CD4-positive, alpha-beta memory T cell (primary cell): ENCODE measurements around the gene MTA2. TPM values are rescaled to one million over a fixed set of nuclear protein-coding genes. Genes with fewer than 3 reads are reported as not detected.
A peak's percentile ranks its signal among the peaks of the same experiment; 100 is the strongest.

ENCODE experiments used
- CTCF ChIA-PET: fragments of 350-600 bp; sonication (Branson Sonifier 250); formaldehyde crosslinking; loops from one replicate; lab custom pipeline; 2021; ENCODE audit warnings: inconsistent platforms; ENCODE audit not compliant: partially characterized antibody; lab: Charles Lee
- POLR2A ChIA-PET: fragments of 350-600 bp; sonication (Branson Sonifier 250); formaldehyde crosslinking; loops from one replicate; lab custom pipeline; 2021; ENCODE audit not compliant: partially characterized antibody; lab: Charles Lee
- DNase-seq, 5 donors: peaks; one replicate each; pipeline versions ENCODE4 v3.0.0 to v3.0.0-alpha.2; 2020 to 2022; ENCODE audit warnings: mixed read lengths in 1 of 5
- H3K27ac ChIP-seq: one replicate; pipeline ENCODE4 v1.7.0; 2013; ENCODE audit warnings: low read depth, low read length
- H3K27me3 ChIP-seq: 2 replicates; pipeline ENCODE4 v1.7.0; 2013; ENCODE audit warnings: mild to moderate bottlenecking, low read length, moderate library complexity; ENCODE audit not compliant: insufficient read depth
- H3K36me3 ChIP-seq: 2 replicates; pipeline ENCODE4 v1.7.0; 2013; ENCODE audit warnings: mild to moderate bottlenecking, low read length, moderate library complexity; ENCODE audit not compliant: insufficient read depth
- H3K4me1 ChIP-seq: 2 replicates; pipeline ENCODE4 v1.7.0; 2013; ENCODE audit warnings: mild to moderate bottlenecking, low read length, moderate library complexity; ENCODE audit not compliant: insufficient read depth
- H3K4me3 ChIP-seq, 2 donors: one replicate each; pipeline ENCODE4 v1.7.0; 2013; ENCODE audit warnings: low read length in 2 of 2, mild to moderate bottlenecking in 1 of 2
- H3K9me3 ChIP-seq, 2 donors: one replicate each; pipeline ENCODE4 v1.7.0; 2013; ENCODE audit warnings: low read length in 2 of 2, control low read depth in 1 of 2; ENCODE audit not compliant: control insufficient read depth in 1 of 2
- H3K27ac Mint-ChIP-seq, 7 donors: one replicate each; pipeline ENCODE4 v1.8.0; 2020 to 2021; ENCODE audit warnings: mixed read lengths in 7 of 7, mild to moderate bottlenecking in 6 of 7, inconsistent platforms in 3 of 7, moderate library complexity in 3 of 7
- H3K27me3 Mint-ChIP-seq, 2 donors: one replicate each; pipeline ENCODE4 v1.8.0; 2020 to 2021; ENCODE audit warnings: mixed read lengths in 2 of 2
- H3K36me3 Mint-ChIP-seq, 2 donors: one replicate each; pipeline ENCODE4 v1.8.0; 2020 to 2021; ENCODE audit warnings: mixed read lengths in 2 of 2, inconsistent platforms in 1 of 2, mild to moderate bottlenecking in 1 of 2
- H3K4me1 Mint-ChIP-seq, 4 donors: one replicate each; pipeline ENCODE4 v1.8.0; 2020 to 2021; ENCODE audit warnings: mixed read lengths in 4 of 4, mild to moderate bottlenecking in 1 of 4
- H3K4me3 Mint-ChIP-seq, 8 donors: one replicate each; pipeline ENCODE4 v1.8.0; 2020 to 2021; ENCODE audit warnings: mixed read lengths in 8 of 8, mild to moderate bottlenecking in 7 of 8, moderate library complexity in 6 of 8, inconsistent platforms in 3 of 8
- H3K9me3 Mint-ChIP-seq, 8 donors: one replicate each; pipeline ENCODE4 v1.8.0; 2020 to 2021; ENCODE audit warnings: mixed read lengths in 8 of 8, mild to moderate bottlenecking in 5 of 8, inconsistent platforms in 3 of 8, moderate library complexity in 1 of 8
- intact Hi-C: fragments of 100-400 bp; cut with micrococcal nuclease; formaldehyde crosslinking; loops from one replicate; pipeline ENCODE4 v1.15.1; 2023
- polyA plus RNA-seq, 2 donors: library from polyadenylated mRNA; unstranded; fragments of 300-500 nt; fragmentation: Illumina TruSeq; gene quantifications; one replicate each; pipeline ENCODE4 v1.2.3, GENCODE V29; 2021
- total RNA-seq, 2 experiments: library from RNA; stranded (reverse); gene quantifications; one replicate each; pipeline ENCODE4 v1.2.3, GENCODE V29; 2021

MTA2 gene
- total and polyA plus RNA-seq, 4 experiments from 2014 or later = 16.6 to 210 (median 122) TPM

DNA sequence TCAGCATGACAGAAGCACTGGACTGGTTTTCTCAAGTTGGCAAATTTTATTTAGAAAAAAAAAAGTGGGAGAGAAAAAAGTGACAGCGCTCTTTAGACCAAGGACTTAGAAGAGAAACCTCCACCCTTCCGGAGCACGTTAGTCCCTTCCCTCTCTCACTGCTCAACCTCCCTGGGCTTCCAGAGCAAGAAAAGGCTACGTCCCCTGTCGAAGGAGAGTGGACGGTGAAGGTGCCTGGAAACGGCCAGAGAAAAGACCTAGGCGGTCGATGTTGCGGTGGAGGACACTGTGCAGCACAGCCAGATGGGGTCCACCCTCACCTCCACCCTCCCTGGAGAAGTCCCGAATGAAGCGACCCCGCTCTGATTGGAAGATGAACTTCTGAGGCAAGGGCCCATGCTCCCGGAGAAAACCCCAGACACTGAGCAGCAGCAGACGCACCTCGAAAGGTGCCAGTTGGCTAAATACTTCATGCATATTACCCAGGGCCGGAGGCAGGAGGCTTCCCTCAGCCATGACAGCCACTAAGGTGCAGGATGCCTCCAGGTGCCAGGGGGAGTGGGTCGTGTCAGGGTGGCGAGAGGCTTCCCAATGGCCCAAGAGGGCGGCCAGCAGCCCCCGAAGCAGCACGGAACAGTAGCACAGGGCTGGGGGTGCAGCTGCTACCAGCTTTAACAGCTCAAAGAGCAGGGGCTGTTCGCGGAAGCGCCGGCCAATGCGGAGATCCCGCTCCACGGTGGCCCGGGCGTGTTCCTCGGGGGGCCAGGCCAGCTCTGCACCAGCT, 45.4 kb upstream of the MTA2 start:
- Mint-ChIP-seq H3K36me3 (peaks cover 0 to 32% of the 10 kb centered on the region in 2 donors), H3K4me3 (peak overlapping the region; percentile 93 to 99 (median 95)), H3K9me3 (no peaks in the 10 kb centered on the region), H3K4me1 (peaks cover 14 to 51% (median 29%) of the 10 kb centered on the region in 4 donors), H3K27ac (peak overlapping the region; percentile 84 to 99 (median 97)), H3K27me3 (no peaks in the 10 kb centered on the region)
- H3K27me3 ChIP-seq = no peaks in the 10 kb centered on the region
- peak overlapping the region; percentile 92 for H3K27ac ChIP-seq
- peak overlapping the region in 1 of 2 donors; percentile 55 for H3K4me3 ChIP-seq
- ChIA-PET CTCF (interaction anchor here (1.0 to 2.1 kb wide), 5 partner anchors 9 to 56 kb away, joined by 3 to 7 read pairs (median 3); partner anchors contain the start of gene TUT1), POLR2A (interaction anchor here (0.6 to 11.8 kb wide), 38 partner anchors 8 to 235 kb away, joined by 3 to 162 read pairs (median 8); partner anchors contain the start of genes B3GAT3, BSCL2, C11orf98 and CSKMT)
- intact Hi-C loops = loop anchor here (1.0 to 2.0 kb wide), 5 partner anchors 18 to 62 kb away; partner anchors contain the start of genes C11orf98, CSKMT, EML3 and TUT1
- H3K9me3 ChIP-seq = no peaks in the 10 kb centered on the region
- no peak for DNase-seq
- H3K36me3 ChIP-seq = peaks cover 22% of the 10 kb centered on the region
- H3K4me1 ChIP-seq = peaks cover 41% of the 10 kb centered on the region

DNA sequence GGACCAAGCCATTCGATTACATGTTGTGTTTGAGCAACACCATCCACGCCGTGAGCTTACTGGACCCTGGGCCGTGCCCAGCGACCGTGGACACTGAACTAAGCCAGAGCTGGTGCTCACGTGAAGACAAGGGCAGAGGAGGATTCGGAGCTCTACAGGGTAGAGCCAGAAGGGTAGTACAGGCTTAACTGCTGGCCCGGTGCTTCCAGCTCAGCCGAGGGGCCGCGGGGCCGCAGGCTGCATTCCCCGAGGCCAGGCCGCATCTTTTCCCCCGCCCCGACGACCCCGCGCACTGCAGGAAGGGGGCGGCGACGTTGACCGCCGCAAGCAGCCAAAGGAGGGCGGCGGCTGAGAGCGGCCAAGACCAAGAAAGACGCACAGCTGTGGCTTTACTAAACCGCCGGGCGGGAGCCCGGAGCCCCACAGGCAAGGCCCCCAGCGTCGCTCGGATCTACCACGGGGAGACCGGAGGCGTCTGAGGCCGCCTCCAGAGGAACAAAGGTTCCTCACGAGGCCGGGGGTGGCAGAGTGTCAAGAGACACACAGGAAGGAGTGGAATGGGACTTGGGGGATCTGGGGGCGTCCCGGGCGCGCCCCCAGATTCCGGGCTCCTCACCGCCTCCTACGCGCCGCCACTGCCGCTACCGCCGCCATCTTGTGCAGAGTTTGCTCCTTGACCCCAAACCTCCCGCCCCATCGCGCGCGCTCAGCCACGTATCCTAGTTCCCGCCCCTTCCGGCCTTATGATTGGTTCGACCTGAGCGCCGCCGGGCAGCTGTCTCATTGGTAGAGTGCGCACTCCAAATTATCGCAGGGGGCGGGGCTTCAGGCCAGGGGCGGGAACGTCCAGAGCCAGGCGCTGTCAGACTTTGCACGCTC, 44.5 kb upstream of the MTA2 start, which contains the start of gene GANAB:
Gene GANAB (minus strand): TSS at position 668 of the 879 bp plus-strand sequence. CDS start 14 bp downstream, at position 654.
- Mint-ChIP-seq H3K27me3 (no peaks in the 10 kb centered on the region), H3K36me3 (peaks cover 0 to 34% of the 10 kb centered on the region in 2 donors), H3K4me1 (peaks cover 14 to 48% (median 26%) of the 10 kb centered on the region in 4 donors), H3K27ac (peak within 1 kb of the TSS; percentile 84 to 99 (median 97)), H3K4me3 (peak within 1 kb of the TSS; percentile 93 to 99 (median 95)), H3K9me3 (no peaks in the 10 kb centered on the region)
- ChIA-PET CTCF (interaction anchor here (0.9 to 1.7 kb wide), 5 partner anchors 8 to 251 kb away, joined by 3 to 7 read pairs (median 3); partner anchors contain the start of genes C11orf98 and TUT1), POLR2A (interaction anchor here (0.6 to 11.8 kb wide), 36 partner anchors 8 to 235 kb away, joined by 3 to 162 read pairs (median 8); partner anchors contain the start of genes B3GAT3, BSCL2, C11orf98 and CSKMT)
- intact Hi-C loops = loop anchor here (1.0 to 2.0 kb wide), 5 partner anchors 19 to 63 kb away; partner anchors contain the start of genes C11orf98, CSKMT, EML3 and TUT1
- peak within 1 kb of the TSS; percentile 55 to 76 for H3K4me3 ChIP-seq
- H3K9me3 ChIP-seq = no peaks in the 10 kb centered on the region
- H3K36me3 ChIP-seq = peaks cover 22% of the 10 kb centered on the region
- peak; percentile 95 to 99 (median 97) for DNase-seq
- no peaks in the 10 kb centered on the region for H3K27me3 ChIP-seq
- H3K4me1 ChIP-seq = peaks cover 37% of the 10 kb centered on the region
- peak within 1 kb of the TSS; percentile 92 for H3K27ac ChIP-seq

DNA sequence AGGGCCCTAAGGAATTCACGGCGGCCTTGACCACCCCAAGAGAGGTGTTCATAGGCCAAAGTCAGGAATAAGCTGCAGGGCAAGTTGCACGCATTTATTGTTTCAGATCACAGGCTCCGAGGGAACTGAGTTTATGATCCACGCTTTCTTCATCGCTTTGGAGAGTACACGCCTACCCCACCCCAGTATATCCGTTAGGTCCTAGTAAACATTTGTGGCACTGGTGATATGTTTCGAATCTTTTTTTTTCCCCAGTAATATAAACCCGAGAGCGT, 43.9 kb upstream of the MTA2 start:
- peak overlapping the region; percentile 55 to 76 for H3K4me3 ChIP-seq
- H3K27me3 Mint-ChIP-seq = no peaks in the 10 kb centered on the region
- peak overlapping the region; percentile 84 to 99 (median 97) for H3K27ac Mint-ChIP-seq
- peaks cover 38% of the 10 kb centered on the region for H3K4me1 ChIP-seq
- intact Hi-C loops = no loop called here
- ChIA-PET POLR2A (interaction anchor here (1.0 to 11.8 kb wide), 27 partner anchors 9 to 236 kb away, joined by 3 to 162 read pairs (median 10); partner anchors contain the start of genes B3GAT3, BSCL2, C11orf98 and CSKMT), CTCF (interaction anchor here (0.9 to 1.7 kb wide), 4 partner anchors 8 to 251 kb away, joined by 3 to 7 read pairs (median 3); partner anchors contain the start of genes C11orf98 and TUT1)
- peaks cover 4 to 36% of the 10 kb centered on the region in 2 donors for H3K36me3 Mint-ChIP-seq
- H3K4me1 Mint-ChIP-seq = peaks cover 16 to 50% (median 29%) of the 10 kb centered on the region in 4 donors
- no peaks in the 10 kb centered on the region for H3K9me3 ChIP-seq
- DNase-seq = no peak
- no peaks in the 10 kb centered on the region for H3K27me3 ChIP-seq
- peak overlapping the region; percentile 92 for H3K27ac ChIP-seq
- peaks cover 22% of the 10 kb centered on the region for H3K36me3 ChIP-seq
- H3K9me3 Mint-ChIP-seq = no peaks in the 10 kb centered on the region
- peak overlapping the region; percentile 93 to 99 (median 95) for H3K4me3 Mint-ChIP-seq

DNA sequence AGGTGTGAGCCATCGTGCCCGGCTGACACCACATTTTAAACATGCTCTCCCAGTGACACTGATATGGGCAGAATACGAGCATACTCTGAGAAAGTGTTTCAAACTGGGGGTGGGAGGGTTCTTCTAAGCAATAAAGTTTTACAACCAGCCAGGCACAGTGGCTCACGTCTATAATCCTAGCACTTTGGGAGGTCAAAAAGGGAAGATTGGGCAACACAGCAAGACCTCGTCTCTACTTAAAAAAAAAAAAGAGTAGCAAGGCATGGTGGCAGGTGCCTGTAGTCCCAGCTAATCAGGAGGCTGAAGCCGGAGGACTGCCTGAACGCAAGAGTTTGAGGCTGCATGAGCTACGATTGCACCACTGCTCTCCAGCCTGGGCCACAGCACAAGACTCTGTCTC, 42.6 kb upstream of the MTA2 start:
- no peaks in the 10 kb centered on the region for H3K27me3 Mint-ChIP-seq
- H3K27me3 ChIP-seq = no peaks in the 10 kb centered on the region
- intact Hi-C loops = no loop called here
- peak overlapping the region in 5 of 8 donors; percentile 21 to 64 (median 28) for H3K4me3 Mint-ChIP-seq
- ChIA-PET POLR2A (interaction anchor here (0.7 to 11.8 kb wide), 8 partner anchors 9 to 87 kb away, joined by 3 to 162 read pairs (median 8); partner anchors contain the start of genes C11orf98, CSKMT, HNRNPUL2 and INTS5), CTCF (interaction anchor here (1.9 kb wide), 1 partner anchor 52 kb away, joined by 5 read pairs; no protein-coding TSS in a partner anchor)
- peaks cover 16% of the 10 kb centered on the region for H3K36me3 ChIP-seq
- H3K9me3 Mint-ChIP-seq = no peaks in the 10 kb centered on the region
- H3K4me1 Mint-ChIP-seq = peaks cover 20 to 48% (median 34%) of the 10 kb centered on the region in 4 donors
- H3K27ac ChIP-seq = no peak overlapping the region
- H3K36me3 Mint-ChIP-seq = peaks cover 8 to 33% of the 10 kb centered on the region in 2 donors
- no peak for DNase-seq
- peak overlapping the region in 6 of 7 donors; percentile 22 to 84 (median 54) for H3K27ac Mint-ChIP-seq
- H3K4me3 ChIP-seq = no peak overlapping the region
- no peaks in the 10 kb centered on the region for H3K9me3 ChIP-seq
- peaks cover 49% of the 10 kb centered on the region for H3K4me1 ChIP-seq

DNA sequence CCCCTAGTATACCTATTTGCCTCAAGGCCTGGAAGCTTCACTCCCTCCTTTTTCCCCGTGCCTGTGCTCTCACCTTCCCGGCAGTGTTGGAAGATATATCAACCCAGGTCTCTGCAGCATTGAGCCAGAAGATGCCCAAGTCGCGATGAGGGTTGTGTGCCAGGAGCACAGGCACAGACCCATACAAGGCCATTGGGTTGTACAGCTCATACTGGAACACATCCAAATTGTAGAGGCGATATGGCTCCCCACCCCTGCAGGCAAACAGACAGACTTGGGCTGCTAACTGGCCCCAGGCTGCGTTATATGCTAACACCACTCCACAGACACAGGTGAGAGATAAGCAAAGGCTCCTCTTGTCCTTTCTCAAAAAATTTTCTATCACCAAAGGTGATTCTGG, 30.8 kb upstream of the MTA2 start:
- Mint-ChIP-seq H3K4me1 (peaks cover 6 to 16% (median 9%) of the 10 kb centered on the region in 4 donors), H3K36me3 (peaks cover 70 to 74% of the 10 kb centered on the region in 2 donors), H3K4me3 (no peak overlapping the region), H3K9me3 (no peaks in the 10 kb centered on the region), H3K27ac (peak overlapping the region in 5 of 7 donors; percentile 35 to 80 (median 62)), H3K27me3 (no peaks in the 10 kb centered on the region)
- CTCF ChIA-PET = no interaction called here
- H3K4me3 ChIP-seq = no peak overlapping the region
- peaks cover 75% of the 10 kb centered on the region for H3K36me3 ChIP-seq
- no peaks in the 10 kb centered on the region for H3K9me3 ChIP-seq
- H3K27me3 ChIP-seq = no peaks in the 10 kb centered on the region
- DNase-seq = no peak
- intact Hi-C loops = no loop called here
- POLR2A ChIA-PET = interaction anchor here (1.1 to 2.1 kb wide), 4 partner anchors 9 to 40 kb away, joined by 3 to 8 read pairs (median 6); partner anchors contain the start of genes B3GAT3 and GANAB
- no peak overlapping the region for H3K27ac ChIP-seq
- H3K4me1 ChIP-seq = peaks cover 5% of the 10 kb centered on the region

DNA sequence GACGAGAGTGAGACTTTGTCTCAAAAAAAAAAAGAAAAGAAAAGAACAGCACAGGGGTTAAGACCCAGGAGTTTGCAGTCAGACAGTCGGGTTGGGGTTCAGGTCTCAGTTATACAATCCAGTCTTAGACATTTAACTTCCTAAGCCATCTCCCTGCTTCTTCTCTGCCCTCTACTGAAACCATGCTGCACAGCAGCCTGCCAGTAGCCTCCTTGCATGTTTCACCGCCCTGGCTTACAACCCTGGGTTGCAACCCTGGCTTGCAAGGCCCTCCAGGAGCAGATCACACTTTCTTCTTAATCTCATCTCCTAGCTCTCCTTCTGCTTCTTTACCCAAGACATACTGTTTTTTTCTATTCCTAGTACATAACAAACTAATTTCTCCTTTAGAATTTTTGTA, 26.0 kb upstream of the MTA2 start:
- intact Hi-C loops = no loop called here
- H3K27ac Mint-ChIP-seq = peak overlapping the region in 6 of 7 donors; percentile 3 to 83 (median 52)
- no peaks in the 10 kb centered on the region for H3K27me3 ChIP-seq
- no peak overlapping the region for H3K4me3 ChIP-seq
- peaks cover 71% of the 10 kb centered on the region for H3K36me3 ChIP-seq
- ChIA-PET POLR2A (interaction anchor here (1.2 to 2.7 kb wide), 2 partner anchors 19 to 25 kb away, joined by 3 to 12 read pairs; partner anchors contain the start of genes GANAB and INTS5), CTCF (interaction anchor here (0.9 kb wide), 1 partner anchor 36 kb away, joined by 4 read pairs; the partner anchor contains the start of gene TUT1)
- H3K4me3 Mint-ChIP-seq = no peak overlapping the region
- no peaks in the 10 kb centered on the region for H3K27me3 Mint-ChIP-seq
- no peaks in the 10 kb centered on the region for H3K9me3 Mint-ChIP-seq
- no peaks in the 10 kb centered on the region for H3K9me3 ChIP-seq
- H3K4me1 Mint-ChIP-seq = peaks cover 0 to 4% (median 2%) of the 10 kb centered on the region in 4 donors
- H3K4me1 ChIP-seq = no peaks in the 10 kb centered on the region
- H3K36me3 Mint-ChIP-seq = peaks cover 53 to 72% of the 10 kb centered on the region in 2 donors
- DNase-seq = no peak
- no peak overlapping the region for H3K27ac ChIP-seq
